Panc1 (cell line): ENCODE measurements around the gene USP40.

Experiments used
- POLR2AphosphoS5 ChIP-seq: IDR thresholded peaks from 2 replicates; pipeline ENCODE4 v1.6.1; 2012; ENCODE audit warnings: mild to moderate bottlenecking, low read depth, low read length, moderate library complexity
- TCF7L2 ChIP-seq: IDR thresholded peaks from 2 replicates; pipeline ENCODE4 v1.6.1; 2011; ENCODE audit warnings: mild to moderate bottlenecking, low read depth, low read length, inconsistent platforms
- TF ChIP-seq, protein P1 (sequence below): fragments of 450-650 bp; IDR thresholded peaks from 2 replicates; pipeline ENCODE4 v1.5.1; 2017; ENCODE audit warnings: mild to moderate bottlenecking

DNA sequence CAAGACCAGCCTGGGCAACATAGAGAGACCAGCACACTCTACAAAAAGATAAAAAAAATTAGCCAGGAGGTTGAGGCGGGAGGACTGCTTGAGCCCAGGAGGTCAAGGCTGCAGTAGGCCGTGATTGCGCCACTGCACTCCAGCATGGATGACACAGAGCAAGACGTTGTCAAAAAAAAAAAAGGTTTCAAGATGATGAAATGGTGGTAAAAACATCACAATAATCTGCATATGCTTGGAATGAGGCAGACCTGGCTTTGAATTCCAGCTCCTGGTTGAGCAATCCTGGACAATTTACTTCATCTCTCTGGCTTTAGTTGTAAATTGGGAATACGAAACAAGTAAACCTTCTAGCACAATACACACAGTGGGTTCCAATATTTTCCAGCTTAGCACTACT is 24.1 kb downstream of the USP40 start:
- TF ChIP-seq POLR2AphosphoS5, result no peak
- TF ChIP-seq, protein P1, sequence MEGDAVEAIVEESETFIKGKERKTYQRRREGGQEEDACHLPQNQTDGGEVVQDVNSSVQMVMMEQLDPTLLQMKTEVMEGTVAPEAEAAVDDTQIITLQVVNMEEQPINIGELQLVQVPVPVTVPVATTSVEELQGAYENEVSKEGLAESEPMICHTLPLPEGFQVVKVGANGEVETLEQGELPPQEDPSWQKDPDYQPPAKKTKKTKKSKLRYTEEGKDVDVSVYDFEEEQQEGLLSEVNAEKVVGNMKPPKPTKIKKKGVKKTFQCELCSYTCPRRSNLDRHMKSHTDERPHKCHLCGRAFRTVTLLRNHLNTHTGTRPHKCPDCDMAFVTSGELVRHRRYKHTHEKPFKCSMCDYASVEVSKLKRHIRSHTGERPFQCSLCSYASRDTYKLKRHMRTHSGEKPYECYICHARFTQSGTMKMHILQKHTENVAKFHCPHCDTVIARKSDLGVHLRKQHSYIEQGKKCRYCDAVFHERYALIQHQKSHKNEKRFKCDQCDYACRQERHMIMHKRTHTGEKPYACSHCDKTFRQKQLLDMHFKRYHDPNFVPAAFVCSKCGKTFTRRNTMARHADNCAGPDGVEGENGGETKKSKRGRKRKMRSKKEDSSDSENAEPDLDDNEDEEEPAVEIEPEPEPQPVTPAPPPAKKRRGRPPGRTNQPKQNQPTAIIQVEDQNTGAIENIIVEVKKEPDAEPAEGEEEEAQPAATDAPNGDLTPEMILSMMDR, result no peak
- TF ChIP-seq TCF7L2, result no peak
